Spleen (tissue), 11 donors: ENCODE results near the gene GGT7. TPM values are rescaled to one million over a fixed set of nuclear protein-coding genes. Genes with fewer than 3 reads are reported as not detected.

Source experiments
- DNase-seq: peaks from one replicate; pipeline ENCODE4 v3.0.0-alpha.2; 2020
- H3K27ac ChIP-seq, 8 donors: fragments of 200-600 bp; sonication (generic) in 7 of 8; 1 replicate in 4 of 8; 2 replicates in 4 of 8; pipeline versions ENCODE4 v1.5.0 to v1.8.0; 2016 to 2021; ENCODE audit warnings: inconsistent platforms in 4 of 8, mild to moderate bottlenecking in 4 of 8, moderate library complexity in 1 of 8
- H3K27me3 ChIP-seq, 7 donors: fragments of 200-600 bp; sonication (generic) in 6 of 7; replicated peaks in 1 of 7; 1 replicate in 4 of 7; 2 replicates in 3 of 7; pipeline versions ENCODE4 v1.5.0 to v1.8.0; 2016 to 2021; ENCODE audit warnings: inconsistent platforms in 3 of 7, mild to moderate bottlenecking in 1 of 7
- H3K36me3 ChIP-seq, 6 donors: fragments of 200-600 bp; sonication (generic) in 5 of 6; 1 replicate in 4 of 6; 2 replicates in 2 of 6; pipeline versions ENCODE4 v1.5.0 to v1.8.0; 2016 to 2021; ENCODE audit warnings: inconsistent platforms in 2 of 6
- H3K4me1 ChIP-seq, 6 donors: fragments of 200-600 bp; sonication (generic) in 5 of 6; 1 replicate in 3 of 6; 2 replicates in 3 of 6; pipeline versions ENCODE4 v1.5.0 to v1.8.0; 2016 to 2021; ENCODE audit warnings: inconsistent platforms in 3 of 6
- H3K4me3 ChIP-seq, 8 donors: fragments of 200-600 bp; sonication (generic) in 7 of 8; 1 replicate in 4 of 8; 2 replicates in 4 of 8; pipeline versions ENCODE4 v1.5.0 to v1.8.0; 2016 to 2021; ENCODE audit warnings: inconsistent platforms in 4 of 8, mild to moderate bottlenecking in 4 of 8, moderate library complexity in 2 of 8
- H3K9me3 ChIP-seq, 8 donors: fragments of 200-600 bp; sonication (generic) in 7 of 8; 1 replicate in 4 of 8; 2 replicates in 4 of 8; pipeline versions ENCODE4 v1.5.0 to v1.8.0; 2016 to 2021; ENCODE audit warnings: inconsistent platforms in 4 of 8
- CTCF ChIP-seq, 11 experiments: fragments of 200-600 bp in 7 of 11; fragments of 450-650 bp in 4 of 11; sonication (generic) in 4 of 11; IDR thresholded peaks in 8 of 11; conservative IDR thresholded peaks in 3 of 11; 1 replicate in 7 of 11; 2 replicates in 4 of 11; pipeline versions ENCODE4 v1.4.0 to v1.8.0; 2016 to 2021; ENCODE audit warnings: antibody characterized with exemption in 11 of 11, inconsistent platforms in 4 of 11, mild to moderate bottlenecking in 1 of 11
- POLR2A ChIP-seq, 3 donors: fragments of 450-650 bp; IDR thresholded peaks; one replicate each; pipeline ENCODE4 v1.5.1; 2017; ENCODE audit warnings: antibody characterized with exemption in 3 of 3, mild to moderate bottlenecking in 1 of 3
- POLR2AphosphoS5 ChIP-seq, 3 donors: sonication (generic); formaldehyde crosslinking; IDR thresholded peaks; one replicate each; pipeline ENCODE4 v1.5.1; 2017; ENCODE audit warnings: antibody characterized with exemption in 3 of 3
- WGBS, 5 donors: extraction: QIAGEN DNeasy Blood & Tissue Kit in 3 of 5; methylation state at CpG; one replicate each; pipeline versions ENCODE4 v1.1.5 to v1.1.7; 2013 to 2018; 5-methylcytosine and 5-hydroxymethylcytosine counted together
- intact Hi-C: fragments of 100-400 bp; cut with DNase I; formaldehyde crosslinking; loops from one replicate; pipeline ENCODE4 v1.15.0; 2023; ENCODE audit warnings: low total_unique reads
- polyA plus RNA-seq, 3 donors: library from polyadenylated mRNA; stranded (reverse); fragments of 200-250 nt; gene quantifications; one replicate each; pipeline ENCODE4 v1.2.1, GENCODE V29; 2013
- total RNA-seq, 7 donors: library from RNA; depleted of rRNA in 3 of 7; stranded (reverse); fragments of >200 nt in 3 of 7; fragmentation: NEBNext Ultra II Directional in 4 of 7; extraction: Animal tissue kit (Norgen Biotek cat#: 25700) in 4 of 7; gene quantifications; one replicate each; pipeline versions ENCODE4 v1.1.0 to v1.2.1, GENCODE V29; 2016 to 2021
- donor health status: healthy with polysubstance abuse.
- donor health status: DM: no; HTN: no; CAD: no; lungs with moderate emphysema.
- donor health status: DM: no; HTN: no; CAD: no.
- donor health status: Bipolar disorder and iron deficiency.
- donor health status: healthy.
- donor health status: DM: no; HTN: no; CAD: no.
- donor health status: DM: yes; HTN: yes; CAD: no.

GGT7 gene
- total and polyA plus RNA-seq, 10 donors, result 4.3 to 22.1 (median 11.6) TPM

GRCh38 chr20:34842143-34842542, 30.5 kb downstream of the GGT7 start:
- no peak for TF ChIP-seq POLR2AphosphoS5 (IDR thresholded peaks at IDR 0.05)
- TF ChIP-seq CTCF (IDR thresholded peaks at IDR 0.05 in 8 of 11, conservative IDR thresholded peaks at IDR 0.05 in 3 of 11), result no peak
- TF ChIP-seq POLR2A (IDR thresholded peaks at IDR 0.05), result no peak
- no peak for DNase-seq
- H3K36me3 ChIP-seq, result peaks cover 0 to 5% (median 0%) of the 10 kb centered on the region in 6 donors
- intact Hi-C loops, result no loop called here
- H3K9me3 ChIP-seq, result no peaks in the 10 kb centered on the region
- no peaks in the 10 kb centered on the region for H3K4me1 ChIP-seq
- no peaks in the 10 kb centered on the region for H3K27me3 ChIP-seq
- no peak overlapping the region for H3K4me3 ChIP-seq
- WGBS, 5 donors, result 60 to 77% (median 64%) methylated on average over 2 of the region's 2 CpGs
- no peak overlapping the region for H3K27ac ChIP-seq

GRCh38 chr20:34834459-34834893, 38.2 kb downstream of the GGT7 start:
- intact Hi-C loops, result no loop called here
- H3K36me3 ChIP-seq, result no peaks in the 10 kb centered on the region
- peaks cover 0 to 7% (median 3%) of the 10 kb centered on the region in 6 donors for H3K4me1 ChIP-seq
- peak in 8 of 11 experiments; percentile 21 to 60 (median 54) for TF ChIP-seq CTCF (IDR thresholded peaks at IDR 0.05 in 8 of 11, conservative IDR thresholded peaks at IDR 0.05 in 3 of 11)
- no peak for TF ChIP-seq POLR2A (IDR thresholded peaks at IDR 0.05)
- TF ChIP-seq POLR2AphosphoS5 (IDR thresholded peaks at IDR 0.05), result no peak
- H3K27me3 ChIP-seq, result peaks cover 0 to 7% (median 0%) of the 10 kb centered on the region in 7 donors
- no peaks in the 10 kb centered on the region for H3K9me3 ChIP-seq
- H3K4me3 ChIP-seq, result no peak overlapping the region
- no peak overlapping the region for H3K27ac ChIP-seq
- no peak for DNase-seq
- 36 to 51% (median 43%) methylated on average over 6 of the region's 6 CpGs for WGBS, 5 donors

- Histone ChIP-seq H3K27me3 (peaks cover 0 to 7% (median 0%) of the 10 kb centered on the region in 7 donors), H3K4me3 (no peak overlapping the region), H3K4me1 (peaks cover 0 to 7% (median 3%) of the 10 kb centered on the region in 6 donors), H3K27ac (no peak overlapping the region), H3K36me3 (no peaks in the 10 kb centered on the region), H3K9me3 (no peaks in the 10 kb centered on the region)
- TF ChIP-seq CTCF (IDR thresholded peaks at IDR 0.05 in 8 of 11, conservative IDR thresholded peaks at IDR 0.05 in 3 of 11), result no peak
- no peak for TF ChIP-seq POLR2AphosphoS5 (IDR thresholded peaks at IDR 0.05)
- no peak for TF ChIP-seq POLR2A (IDR thresholded peaks at IDR 0.05)
- intact Hi-C loops, result no loop called here
- WGBS, 5 donors, result 39 to 60% (median 47%) methylated on average over 5 of the region's 5 CpGs
- DNase-seq, result no peak
Observed at GRCh38 chr20:34831936-34832335, 40.7 kb downstream of the GGT7 start.

DNA sequence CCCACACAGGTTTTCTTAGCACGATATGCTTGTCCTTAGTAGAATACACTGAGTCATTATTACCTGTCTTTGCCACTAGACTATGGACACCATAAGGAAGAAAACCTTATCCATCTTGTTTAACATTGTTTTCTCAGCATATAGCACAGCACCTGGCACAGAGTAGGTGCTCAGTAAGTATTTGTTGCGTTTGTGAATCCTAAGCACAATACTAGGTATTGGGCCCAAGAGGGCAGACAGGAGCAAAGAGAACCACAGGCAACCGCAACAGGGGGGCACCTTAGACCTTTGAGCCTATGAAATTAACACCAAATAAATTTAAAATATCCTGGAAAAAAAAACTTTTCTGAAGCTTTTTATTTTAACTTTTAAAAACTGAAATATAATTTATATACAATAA, 43.5 kb downstream of the GGT7 start:
- no peak overlapping the region for H3K4me3 ChIP-seq
- H3K9me3 ChIP-seq, result no peaks in the 10 kb centered on the region
- intact Hi-C loops, result no loop called here
- H3K4me1 ChIP-seq, result peaks cover under 1 to 15% (median 8%) of the 10 kb centered on the region in 6 donors
- 76 to 86% (median 84%) methylated on average over 3 of the region's 3 CpGs for WGBS, 5 donors
- no peaks in the 10 kb centered on the region for H3K36me3 ChIP-seq
- H3K27me3 ChIP-seq, result peaks cover 0 to 3% (median 0%) of the 10 kb centered on the region in 7 donors
- DNase-seq, result no peak
- TF ChIP-seq POLR2A (IDR thresholded peaks at IDR 0.05) (no peak), CTCF (IDR thresholded peaks at IDR 0.05 in 8 of 11, conservative IDR thresholded peaks at IDR 0.05 in 3 of 11) (no peak), POLR2AphosphoS5 (IDR thresholded peaks at IDR 0.05) (no peak)
- H3K27ac ChIP-seq, result no peak overlapping the region
